Fibroblast of pulmonary artery (primary cell): ENCODE results near the gene EXOC7.

Source experiments
- DNase-seq: peaks from one replicate; pipeline ENCODE4 v3.0.0-alpha.2; 2010; ENCODE audit warnings: low read depth
- H3K4me3 ChIP-seq: replicated peaks from 2 replicates; pipeline ENCODE4 v1.5.1; 2011; ENCODE audit warnings: low read depth, mild to moderate bottlenecking, control low read depth, low read length, moderate library complexity
- TF ChIP-seq, protein P1 (sequence below): IDR thresholded peaks from 2 replicates; pipeline ENCODE4 v1.5.1; 2011; ENCODE audit warnings: mild to moderate bottlenecking, control low read depth, low read length, inconsistent platforms; ENCODE audit errors: missing control alignments

Gene EXOC7

DNA sequence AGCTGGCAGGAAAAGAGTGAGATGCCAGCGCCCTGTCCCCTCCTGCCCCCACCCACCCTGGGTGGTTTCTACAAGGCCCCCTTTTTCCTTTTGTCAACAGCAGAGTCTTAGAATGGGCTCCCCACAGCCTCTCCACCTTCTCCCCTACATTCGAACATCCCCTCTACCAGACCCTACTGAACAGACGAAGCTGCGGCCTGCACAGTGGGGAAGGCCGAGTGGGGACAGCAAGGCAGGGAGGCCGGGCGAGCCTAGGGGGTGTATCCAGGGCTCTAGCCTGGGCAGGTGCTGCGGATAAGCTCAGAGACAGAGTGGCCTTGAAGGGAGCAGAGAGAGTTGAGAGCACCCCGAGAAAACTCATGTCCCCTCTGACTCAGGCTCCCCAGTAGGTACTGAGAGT lies 17.2 kb downstream of the EXOC7 start:
- TF ChIP-seq, protein P1, sequence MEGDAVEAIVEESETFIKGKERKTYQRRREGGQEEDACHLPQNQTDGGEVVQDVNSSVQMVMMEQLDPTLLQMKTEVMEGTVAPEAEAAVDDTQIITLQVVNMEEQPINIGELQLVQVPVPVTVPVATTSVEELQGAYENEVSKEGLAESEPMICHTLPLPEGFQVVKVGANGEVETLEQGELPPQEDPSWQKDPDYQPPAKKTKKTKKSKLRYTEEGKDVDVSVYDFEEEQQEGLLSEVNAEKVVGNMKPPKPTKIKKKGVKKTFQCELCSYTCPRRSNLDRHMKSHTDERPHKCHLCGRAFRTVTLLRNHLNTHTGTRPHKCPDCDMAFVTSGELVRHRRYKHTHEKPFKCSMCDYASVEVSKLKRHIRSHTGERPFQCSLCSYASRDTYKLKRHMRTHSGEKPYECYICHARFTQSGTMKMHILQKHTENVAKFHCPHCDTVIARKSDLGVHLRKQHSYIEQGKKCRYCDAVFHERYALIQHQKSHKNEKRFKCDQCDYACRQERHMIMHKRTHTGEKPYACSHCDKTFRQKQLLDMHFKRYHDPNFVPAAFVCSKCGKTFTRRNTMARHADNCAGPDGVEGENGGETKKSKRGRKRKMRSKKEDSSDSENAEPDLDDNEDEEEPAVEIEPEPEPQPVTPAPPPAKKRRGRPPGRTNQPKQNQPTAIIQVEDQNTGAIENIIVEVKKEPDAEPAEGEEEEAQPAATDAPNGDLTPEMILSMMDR, result no peak
- no peak for DNase-seq
- H3K4me3 ChIP-seq, result no peak overlapping the region

DNA sequence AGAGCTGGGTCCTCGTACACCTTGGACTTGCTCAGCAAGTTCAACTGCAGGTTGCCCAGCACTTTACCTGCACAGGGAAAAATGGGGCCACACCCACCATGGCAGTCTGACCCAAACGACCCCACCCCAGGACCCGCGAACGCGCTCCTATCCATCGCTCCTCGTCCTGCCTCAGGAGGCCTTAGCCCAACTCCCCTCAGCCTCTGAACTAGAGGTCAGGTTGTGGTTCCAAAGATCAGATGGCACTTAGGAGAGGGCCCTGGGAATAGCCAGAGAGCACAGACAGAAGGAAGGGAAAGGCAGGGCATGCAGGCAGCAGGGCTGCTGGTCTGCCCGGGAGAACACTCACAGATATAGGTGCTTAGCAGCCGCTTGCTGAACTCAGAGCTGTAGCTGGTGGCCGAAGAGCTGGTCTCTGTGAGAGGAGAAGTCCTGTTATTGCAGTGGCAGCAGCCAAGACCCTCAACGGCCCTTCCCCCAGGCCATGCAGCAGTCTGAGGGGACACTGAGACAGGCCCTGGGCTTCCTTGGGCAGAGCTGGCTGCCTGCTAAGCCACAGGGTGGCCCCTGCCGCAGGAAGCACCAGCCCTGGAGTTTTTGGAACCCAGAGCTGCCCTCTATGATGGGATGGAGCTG lies 17.7 kb downstream of the EXOC7 start:
- TF ChIP-seq, protein P1, result no peak
- no peak for DNase-seq
- no peak overlapping the region for H3K4me3 ChIP-seq

DNA sequence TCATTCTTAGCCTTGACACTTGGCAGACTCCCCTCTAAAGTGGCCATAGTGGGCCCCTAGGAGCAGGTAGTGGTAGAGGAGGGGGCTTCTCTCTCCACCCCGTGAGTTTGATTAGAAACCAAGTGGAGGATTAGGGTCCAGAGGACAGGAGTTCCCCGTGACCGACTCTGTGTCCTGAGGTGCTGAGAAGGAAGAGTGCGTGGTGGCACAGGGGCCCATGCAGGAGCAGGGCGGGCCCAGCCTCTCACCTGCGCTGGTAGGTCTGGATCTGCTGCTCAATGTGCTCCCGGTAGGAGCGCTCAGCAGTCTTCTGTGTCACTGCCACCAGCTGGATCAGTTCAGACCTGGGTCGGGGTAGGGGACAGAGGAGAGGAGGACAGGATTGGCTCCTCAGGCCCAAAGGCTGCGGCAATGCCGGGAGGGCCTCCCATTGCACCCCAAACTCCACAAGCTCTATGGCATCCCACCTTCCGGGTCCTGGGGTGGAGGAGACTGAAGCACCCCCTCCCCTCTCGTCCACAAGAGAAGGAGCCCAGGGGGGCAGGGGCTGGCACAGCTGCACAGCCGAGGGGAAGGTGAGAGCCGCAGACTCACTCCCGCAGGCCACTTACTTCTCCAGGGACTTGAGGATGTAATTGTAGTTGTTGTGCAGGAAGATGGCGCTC lies 18.4 kb downstream of the EXOC7 start:
- H3K4me3 ChIP-seq, result no peak overlapping the region
- DNase-seq, result no peak
- TF ChIP-seq, protein P1, result no peak

DNA sequence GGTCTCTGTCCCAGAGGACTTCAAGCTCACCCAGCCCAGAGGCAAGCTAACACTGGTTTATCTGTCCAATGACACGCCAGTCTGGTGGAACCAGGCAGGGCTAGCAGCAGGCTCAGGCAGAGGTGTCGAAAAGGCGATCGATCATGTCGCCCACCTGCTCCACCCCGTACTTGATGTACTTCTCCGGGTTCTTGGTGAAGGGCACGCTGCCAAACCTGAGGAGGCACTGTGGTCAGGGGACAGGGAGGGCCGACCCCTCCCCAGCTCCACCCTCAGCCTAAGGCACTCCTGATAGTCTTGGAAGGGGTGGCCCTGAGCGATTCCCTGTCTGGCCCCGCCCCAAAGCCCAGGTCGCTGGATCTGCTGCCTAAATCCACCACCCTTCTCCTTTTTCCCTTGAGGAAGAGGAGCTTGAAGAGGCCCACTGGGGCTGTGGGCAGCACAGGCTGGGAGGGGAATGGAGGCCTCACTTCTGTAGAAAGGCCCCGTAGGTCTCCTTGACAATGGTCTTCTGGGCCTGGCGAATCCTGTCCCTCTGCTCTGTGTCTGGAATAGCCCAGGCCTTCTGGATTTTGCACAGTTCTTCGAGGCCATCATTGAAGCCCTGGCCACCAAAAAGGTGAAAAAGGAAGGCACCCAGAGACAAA lies 19.9 kb downstream of the EXOC7 start:
- H3K4me3 ChIP-seq, result no peak overlapping the region
- TF ChIP-seq, protein P1, result no peak
- no peak for DNase-seq

DNA sequence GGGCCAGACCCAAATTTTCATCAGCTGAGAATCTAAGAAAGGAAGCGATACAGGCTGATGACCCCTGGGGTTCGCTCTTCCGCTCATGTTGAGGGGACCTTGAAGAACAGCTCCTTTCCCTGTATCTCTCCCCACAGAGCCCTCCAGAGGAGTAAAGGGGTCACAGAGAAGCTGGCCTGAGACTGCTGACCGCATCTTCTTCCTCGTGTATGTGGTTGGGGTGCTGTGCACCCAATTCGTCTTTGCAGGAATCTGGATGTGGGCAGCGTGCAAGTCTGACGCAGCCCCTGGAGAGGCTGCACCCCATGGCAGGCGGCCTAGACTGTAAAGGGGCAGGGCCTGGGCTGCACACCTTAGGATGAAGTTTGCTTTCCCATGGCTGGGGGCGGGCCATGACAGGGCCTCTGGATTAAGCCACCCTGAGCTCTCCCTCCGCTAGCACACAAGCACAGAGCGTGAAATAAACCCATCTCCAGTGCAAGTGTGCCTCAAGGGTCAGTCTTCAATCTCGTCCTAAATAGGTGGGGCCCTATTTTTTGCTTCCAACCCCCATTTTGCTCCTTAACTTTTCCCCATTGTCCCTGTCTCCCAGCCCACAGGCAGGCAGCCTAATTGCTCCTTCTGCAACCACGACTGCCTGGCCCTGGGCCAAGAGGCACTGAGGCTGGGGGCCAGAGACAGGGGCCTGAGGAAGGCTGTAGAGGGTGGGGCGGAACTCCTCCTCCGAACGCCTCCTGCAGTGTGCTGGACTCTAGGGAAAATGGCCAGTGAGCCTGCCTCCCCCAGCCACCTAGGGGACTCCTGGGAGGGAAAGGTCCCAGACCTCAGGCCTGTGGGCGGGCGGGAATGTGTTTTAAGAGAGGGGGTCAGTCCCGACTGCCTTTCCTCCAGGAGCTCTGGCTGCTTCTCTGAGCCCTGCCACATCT lies 21.0 kb downstream of the EXOC7 start:
- no peak for DNase-seq
- H3K4me3 ChIP-seq, result no peak overlapping the region
- TF ChIP-seq, protein P1, result no peak

DNA sequence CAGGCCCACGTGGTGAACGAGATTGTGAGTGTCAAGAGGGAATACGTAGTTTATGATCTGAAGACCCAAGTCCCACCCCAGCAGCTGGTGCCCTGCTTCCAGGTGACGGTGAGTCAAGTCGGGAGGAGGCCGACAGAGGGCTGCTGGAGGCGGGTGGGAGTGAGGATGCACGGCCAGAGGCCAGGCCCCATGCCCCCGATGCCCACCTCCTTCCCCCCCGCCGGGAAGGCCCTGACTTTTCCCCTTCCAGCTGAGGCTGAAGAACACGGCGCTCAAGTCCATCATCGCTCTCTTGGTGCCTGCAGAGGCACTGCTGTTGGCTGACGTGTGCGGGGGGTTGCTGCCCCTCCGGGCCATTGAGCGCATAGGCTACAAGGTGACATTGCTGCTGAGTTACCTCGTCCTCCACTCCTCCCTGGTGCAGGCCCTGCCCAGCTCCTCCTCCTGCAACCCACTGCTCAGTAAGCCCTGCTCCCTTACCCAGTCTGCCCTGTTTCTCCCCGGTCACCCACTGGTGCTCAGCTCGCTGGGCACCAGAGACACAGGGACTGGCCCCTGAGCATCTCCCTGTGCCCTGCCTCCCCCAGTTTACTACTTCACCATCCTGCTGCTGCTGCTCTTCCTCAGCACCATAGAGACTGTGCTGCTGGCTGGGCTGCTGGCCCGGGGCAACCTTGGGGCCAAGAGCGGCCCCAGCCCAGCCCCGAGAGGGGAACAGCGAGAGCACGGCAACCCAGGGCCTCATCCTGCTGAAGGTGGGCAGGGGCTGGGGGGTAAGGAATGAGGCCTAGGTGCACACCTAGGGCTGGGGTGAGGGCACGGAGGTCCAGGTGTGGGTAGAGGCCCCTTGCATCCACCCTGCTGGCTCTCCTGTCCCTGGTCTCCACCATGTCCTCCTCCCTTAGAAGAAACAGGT lies 22.0 kb downstream of the EXOC7 start:
- no peak for DNase-seq
- H3K4me3 ChIP-seq, result no peak overlapping the region
- TF ChIP-seq, protein P1, result no peak
